IPS DF 4.7 (cell line): ENCODE results near the gene FAM228B.
"Not testable (repeated sequence)": the region's sequence is repeated elsewhere in the genome, so short reads cannot be mapped to it uniquely, and the experiment has no call there.

Experiments used
- DNase-seq: peaks from one replicate; pipeline ENCODE4 v3.0.0-alpha.2; 2013; ENCODE audit warnings: low spot score; ENCODE audit errors: extremely low read depth

Gene FAM228B

DNA sequence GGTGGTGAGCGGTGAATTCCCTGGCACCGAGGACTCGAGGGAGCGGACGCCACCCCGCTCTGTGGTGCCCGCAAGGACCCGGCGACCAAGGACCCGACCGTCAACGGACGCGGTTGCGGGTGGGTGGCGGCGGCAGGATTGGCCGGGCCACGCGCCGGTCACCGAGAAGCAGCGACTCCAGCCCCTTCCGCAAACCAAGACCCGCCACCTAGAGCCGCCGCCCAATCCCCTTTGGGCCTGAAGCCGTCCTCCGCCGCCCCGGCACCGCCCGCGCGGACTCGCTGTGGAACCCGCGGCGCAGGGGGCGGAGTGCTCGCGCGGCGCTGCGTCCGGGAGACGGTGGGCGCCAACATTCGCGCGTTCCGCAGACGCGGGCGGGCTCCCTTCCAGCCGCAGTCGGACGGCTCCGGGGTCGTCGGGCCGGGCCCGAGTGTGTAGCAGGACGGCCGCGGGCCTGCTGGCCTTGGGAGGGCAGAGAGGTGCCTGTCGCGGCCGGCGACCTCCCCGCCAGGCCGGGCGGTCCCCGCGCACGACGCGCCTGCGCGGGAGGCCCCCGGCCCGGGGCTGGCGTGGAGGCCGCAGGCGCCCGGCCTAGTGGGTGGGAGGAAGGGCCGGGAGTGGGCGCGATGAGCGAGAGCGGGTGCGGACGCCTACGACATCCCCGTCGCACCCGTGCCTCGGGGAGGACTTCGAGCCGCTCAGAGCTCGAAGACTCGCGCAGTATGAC lies at the start of gene FAM228B, which contains the start of gene PFN4:
TSS of gene FAM228B (plus strand) at position 275 of the 727 bp plus-strand sequence. CDS start 893 bp downstream, outside the sequence.
TSS of gene PFN4 (minus strand) at position 140 of the 727 bp plus-strand sequence. CDS start 799 bp downstream, outside the sequence.
- DNase-seq: no peak

DNA sequence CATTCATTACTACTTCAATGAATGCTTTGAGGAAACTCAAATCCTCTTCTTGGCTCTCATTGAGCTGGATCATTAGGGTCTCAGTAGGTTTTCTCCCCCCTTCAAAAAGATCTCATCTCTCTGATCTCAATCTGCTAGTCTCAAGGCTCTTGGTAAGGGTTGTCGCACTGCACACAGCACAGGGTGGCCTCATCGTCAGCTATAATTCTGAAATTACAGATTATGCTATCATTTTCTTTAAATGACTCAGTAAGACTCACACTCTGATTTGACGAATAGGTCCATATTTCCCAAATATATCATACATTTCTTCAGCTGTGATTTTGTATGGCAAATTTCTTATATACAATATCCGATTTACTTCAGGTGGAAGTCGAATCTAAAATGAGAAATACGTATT lies 49.5 kb upstream of the FAM228B start:
- no peak for DNase-seq

DNA sequence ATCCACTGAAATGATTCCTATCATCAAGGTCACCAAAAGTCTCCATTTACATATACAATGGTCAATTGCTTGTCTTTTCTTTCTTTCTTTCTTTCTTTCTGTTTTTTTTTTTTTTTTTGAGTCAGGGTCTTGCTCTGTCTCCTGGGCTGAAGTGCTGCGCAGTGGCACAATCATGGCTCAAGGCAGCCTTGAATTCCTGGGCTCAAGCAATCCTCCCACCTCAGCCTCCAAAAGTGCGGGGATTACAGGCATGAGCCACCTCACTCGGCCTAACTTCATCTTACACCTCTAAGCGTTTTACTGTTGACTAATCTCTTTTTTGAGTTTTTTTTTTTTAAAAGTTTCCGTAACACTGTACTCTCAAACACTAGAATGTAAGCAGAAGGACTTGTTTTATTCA lies 48.0 kb upstream of the FAM228B start:
- DNase-seq: no peak

DNA sequence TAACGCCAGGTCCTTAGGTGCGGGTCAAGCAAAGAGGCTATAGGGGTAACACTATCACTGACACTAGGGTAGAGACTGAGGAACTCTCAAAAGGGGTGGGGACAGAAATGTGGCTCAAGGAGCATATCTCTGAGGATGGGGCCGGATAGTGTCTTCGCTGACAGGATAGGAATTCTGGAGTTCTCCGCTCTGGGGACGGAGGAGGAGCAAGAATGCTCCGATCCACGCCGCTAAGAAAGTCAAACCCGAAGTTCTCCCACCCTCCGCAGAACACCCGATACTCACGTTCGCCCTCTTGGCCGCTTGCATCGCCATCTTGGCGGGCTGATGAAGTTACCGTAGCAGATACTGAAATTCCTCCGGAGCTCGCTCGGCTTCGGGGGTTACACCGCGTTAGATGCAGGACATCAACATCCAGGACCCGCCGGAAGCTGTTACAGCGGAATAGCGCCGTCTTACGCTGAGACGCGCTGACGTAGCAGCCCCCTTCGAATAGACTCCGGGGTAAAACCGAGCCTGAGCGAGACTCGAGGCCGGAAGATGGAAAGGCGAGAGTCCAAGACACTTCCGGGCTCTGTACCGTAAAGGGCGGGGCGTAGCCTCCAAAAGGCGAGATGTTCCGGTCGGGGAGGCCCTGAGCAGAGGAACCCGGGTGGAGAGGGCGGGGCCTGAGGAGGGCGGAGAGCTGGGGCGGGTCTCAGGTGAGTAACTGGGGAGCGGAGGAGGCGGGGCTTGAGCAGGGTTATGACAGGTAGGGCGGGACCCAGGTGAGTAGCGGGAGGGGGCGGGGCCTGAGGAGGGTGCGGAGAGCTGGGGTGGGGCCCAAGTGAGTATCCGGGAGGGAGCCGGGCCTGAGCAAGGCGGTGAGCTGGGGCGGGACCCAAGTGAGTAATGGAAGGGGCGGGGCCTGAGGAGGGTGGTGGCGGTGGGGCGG lies 47.1 kb upstream of the FAM228B start, which contains the start of gene SF3B6:
TSS of gene SF3B6 (minus strand) at position 412 of the 934 bp plus-strand sequence. CDS start at position 315, 97 bp downstream.
- peak; percentile 98 for DNase-seq

DNA sequence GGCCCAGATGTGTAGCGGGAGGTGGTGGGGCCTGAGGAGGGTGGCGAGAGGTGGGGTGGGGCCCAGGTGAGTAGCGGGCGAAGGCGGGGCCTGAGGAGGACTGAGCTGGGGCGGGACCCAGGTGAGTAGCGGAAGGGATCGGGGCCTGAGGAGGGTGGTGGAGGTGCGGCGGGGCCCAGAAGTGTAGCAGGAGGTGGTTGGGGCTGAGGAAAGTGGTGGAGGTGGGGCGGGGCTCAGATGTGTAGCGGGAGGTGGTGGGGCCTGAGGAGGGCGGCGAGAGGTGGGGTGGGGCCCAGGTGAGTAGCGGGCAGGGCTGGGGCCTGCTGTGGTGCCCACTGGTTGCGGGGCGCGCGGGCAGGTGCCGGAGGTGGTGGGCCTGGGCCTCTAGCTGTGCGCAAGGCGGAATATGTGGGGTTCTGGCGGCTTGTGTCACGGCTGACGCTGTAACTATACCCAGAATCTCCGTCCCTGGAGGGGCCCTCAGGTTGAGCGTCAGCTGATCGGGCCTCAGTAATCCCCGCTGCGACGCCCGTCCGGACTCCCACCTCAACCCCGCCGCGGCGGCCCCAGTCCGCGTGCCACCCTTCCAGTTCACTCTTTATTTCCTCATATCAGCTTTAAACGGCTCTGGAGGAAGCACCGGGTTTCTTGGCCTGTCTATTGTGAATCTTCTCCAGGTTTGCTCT lies 46.3 kb upstream of the FAM228B start:
- no peak for DNase-seq

DNA sequence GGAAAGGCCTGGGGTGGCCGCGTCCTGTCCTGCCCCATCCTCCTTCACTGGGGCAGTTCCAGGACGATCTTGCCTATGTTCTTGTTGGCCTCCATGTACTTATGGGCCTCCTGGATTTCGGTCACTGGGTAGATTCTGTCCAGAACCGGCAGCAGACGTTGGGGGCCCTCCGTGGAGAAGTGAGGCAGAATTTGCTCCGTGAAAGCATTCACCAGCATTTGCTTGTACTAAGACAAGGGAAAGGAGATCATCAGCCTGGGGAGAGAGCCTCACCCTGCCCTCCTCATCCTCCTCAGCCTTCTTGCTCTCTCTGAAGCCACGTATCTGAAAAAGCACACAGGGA lies 45.8 kb upstream of the FAM228B start:
- DNase-seq: no peak

DNA sequence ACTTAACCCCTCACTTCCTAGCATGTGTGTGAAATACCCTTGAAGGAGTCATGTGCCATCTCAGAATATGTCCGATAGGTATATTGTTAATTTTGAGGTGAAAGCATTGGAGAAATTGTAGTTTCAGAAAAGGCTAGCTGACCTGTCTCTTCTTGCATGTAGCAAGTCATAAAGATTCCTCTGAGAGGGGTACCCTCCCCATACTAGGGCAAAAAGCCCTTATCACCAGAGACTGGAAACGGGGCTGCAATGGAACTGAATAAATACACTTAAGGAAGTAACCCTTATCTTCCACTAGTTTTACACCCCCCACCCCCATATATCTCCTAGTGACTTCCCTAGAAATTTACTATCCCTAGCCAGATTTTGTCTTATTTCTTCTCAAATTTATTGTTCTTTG lies 45.4 kb upstream of the FAM228B start:
- no peak for DNase-seq

DNA sequence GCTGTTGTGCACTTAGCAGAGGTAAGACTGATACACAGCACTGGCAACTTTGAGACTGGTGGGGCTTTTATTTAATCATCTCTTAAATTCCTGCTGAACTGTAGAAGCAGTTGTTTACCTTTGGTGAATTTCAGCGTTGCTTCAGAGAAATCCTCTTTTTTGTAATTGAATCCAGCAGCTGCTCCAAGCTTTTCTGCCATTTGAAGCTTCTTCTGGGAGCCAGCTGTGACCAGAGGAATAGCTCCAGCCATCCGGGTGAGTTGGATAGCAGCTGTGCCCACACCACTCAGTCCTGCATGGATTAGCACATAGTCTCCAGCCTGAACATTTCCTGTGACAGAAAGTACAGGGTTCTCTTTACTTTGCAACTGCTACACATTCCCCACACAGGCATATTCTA lies 42.6 kb upstream of the FAM228B start:
- DNase-seq: no peak

DNA sequence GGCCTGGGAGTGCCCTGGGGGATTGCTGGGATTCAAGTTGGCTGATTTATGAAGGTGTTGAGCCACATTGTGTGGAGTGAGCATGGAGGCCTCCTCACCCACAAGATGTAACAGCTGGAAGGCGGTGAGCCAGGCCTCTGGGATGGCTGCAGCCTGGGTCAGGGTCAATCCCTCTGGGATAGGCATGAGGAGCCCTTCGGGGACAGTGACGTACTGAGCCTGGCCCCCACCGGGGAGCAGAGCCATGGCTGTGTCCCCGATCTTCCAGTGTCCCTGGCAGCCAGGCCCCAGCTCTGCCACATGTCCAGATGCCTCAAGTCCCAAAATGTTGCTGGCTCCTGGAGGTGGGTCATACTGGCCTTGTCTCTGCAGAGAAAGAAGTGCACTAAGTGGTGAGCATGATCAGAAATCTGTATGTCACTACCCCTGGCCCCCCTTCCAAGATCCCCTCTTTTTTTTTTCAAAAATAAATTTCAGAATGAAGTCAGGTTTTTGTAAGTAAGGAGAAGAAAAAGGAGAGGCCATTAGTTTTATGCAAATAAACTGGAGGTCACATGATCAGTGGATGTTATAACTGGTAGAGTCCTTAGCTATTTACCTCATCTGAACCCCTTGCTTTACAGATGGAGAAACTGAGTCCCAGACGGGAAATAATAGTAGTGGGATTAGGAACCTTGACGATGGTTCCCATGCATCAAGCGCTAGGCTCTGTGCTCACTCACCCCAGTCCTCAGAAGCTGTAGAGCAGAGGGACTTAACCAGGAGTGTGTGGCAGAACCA lies 40.3 kb upstream of the FAM228B start:
- no peak for DNase-seq

DNA sequence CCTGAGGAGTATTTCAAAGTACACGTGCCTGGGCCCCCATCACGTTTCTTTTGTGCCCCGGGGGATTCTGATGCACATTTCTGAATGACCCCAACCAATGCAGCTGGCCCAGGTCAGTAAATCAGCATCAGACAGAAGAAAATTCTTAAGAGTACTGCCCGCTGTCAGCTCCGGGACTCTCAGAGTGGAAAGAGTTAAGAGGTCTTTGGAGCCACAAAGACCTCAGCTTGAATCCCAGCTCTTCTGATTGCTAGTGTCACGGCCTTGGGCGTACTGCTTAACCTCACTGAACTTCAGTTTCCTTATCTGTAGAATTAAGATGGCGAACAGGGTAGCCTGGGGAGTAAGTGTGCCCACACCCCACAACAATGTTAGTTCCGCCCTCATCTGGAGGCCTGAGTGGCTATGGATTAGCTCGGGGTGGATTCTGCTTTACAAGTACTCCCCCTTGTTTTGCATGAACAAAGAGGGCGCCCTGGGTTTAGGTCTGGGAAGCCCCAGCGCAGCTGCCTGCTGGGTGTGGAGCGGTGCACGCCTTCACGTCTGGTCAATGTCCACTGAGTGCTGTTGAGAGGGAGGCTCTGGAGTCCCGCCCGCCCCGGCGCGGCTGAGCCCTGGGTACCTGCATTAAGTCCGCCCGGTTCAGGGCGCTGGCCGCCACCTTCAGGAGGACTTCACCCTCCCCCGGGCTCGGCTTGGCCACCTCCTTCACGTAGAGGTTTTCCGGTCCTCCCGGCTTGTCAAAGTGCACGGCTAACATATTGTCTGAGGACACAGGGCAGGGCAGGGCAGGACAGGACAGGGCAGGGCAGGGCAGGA lies 39.5 kb upstream of the FAM228B start:
- DNase-seq: no peak

DNA sequence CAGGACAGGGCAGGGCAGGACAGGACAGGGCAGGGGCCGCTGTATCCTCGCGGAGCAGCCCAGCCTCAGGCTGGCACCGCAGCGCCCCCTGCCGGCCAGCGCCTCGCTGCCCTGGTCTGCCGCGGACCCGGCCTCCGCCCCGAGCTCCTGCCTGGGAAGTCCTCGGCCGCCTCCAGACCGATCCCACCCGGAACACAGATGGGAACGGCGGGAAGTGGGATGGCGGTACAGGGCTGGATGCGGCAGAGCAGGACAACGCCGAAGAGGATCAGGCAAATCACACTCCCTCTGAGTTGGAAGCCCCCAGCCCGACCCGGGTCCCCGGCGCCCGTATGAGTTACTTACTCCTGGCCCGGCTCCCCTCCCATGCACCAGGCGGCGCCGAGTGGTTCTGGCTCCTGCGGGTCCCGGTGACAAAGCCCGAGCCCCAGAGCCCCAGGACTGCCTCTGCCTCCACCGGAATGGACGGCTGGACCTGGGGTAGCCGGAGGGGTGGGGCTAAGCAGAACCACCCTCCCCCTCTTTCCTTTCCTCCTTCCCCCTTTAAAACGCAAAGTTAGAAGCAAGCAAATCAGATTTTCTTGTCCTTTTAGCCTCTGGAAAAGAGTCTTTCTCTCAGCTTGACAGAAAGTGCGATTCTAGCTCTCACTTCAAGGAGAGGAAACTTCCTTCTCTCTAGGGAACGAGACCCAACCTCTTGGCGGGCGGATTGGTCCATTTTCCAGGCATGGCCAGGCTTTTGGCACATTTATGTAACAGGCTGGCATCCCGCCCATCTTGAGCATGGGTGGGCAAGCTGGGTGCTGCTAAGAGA lies 38.7 kb upstream of the FAM228B start, which contains the start of gene TP53I3:
TSS of gene TP53I3 (minus strand) at position 449 of the 814 bp plus-strand sequence. CDS start 508 bp downstream, outside the sequence.
- no peak for DNase-seq

DNA sequence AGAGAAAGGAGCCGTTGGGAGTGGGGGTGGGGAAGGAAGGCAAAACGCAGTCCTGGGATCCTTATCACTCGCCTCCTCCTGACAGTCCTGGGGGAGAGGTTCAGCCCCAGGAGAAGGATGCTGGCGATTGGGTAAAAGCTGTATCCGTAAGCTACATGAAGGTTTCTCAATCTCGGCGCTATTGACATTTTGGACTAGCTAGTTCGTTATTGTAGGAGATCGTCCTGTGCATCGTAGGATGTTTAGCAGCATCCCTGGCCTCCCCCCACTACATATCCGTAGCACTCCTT lies 38.1 kb upstream of the FAM228B start:
- DNase-seq: no peak

DNA sequence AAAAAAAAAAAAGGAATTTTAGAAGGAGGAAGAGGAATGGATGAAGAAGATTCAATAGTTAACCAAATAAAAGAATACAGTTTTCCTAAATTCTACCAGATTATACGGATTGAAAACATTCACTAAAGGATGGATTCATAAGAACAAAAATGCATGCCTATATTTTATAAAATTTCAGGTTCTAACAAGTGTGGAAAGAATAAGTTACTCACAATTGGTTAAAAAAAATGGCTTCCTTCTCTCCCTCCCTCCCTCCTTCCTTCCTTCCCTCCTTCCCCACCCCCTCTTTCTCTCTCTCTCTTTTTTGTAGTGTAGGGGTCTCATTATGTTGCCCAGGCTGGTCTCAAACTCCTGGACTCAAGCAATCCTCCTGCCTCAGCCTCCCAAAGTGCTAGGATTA lies 37.0 kb upstream of the FAM228B start:
- DNase-seq: no peak

DNA sequence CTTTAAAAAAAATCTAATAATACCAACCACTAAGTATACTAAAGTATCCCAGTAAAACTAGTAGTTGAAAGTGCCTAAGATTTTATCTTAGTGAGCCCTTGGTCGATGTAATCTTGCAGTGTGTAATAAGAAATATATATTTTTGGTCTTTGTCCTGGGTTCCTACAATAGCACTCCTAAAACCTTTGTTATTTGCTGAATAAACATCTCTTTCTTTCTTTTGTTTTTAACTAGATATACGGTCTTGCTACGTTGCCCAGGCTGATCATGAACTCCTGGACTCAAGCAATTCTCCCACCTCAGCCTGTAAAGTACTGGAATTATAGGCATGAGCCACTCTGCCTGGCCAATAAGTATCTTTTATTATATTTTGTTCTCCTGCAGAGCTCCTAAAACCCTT lies 36.2 kb upstream of the FAM228B start:
- no peak for DNase-seq

DNA sequence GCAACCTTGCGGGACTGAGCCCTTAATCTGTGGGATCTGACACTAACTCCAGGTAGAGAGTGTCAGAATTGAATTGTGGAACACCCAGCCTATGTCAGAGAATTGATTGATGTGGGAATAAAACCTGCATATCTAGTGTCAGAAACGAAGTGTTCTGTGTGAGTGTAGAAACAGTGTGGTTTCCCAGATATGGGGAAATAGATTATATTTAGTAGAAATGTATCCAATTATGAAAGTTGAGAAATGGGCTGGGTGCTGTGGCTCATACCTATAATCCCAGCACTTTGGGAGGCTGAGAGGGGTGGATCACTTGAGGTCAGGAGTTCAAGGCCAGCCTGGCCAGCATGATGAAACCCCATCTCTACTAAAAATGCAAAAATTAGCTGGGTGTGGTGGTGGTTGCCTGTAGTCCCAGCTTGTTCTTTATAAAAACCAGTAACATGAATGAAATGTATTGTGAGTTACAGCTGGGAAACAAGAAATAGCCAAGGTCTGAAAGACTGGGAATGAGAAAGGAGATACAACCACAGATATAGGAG lies 34.4 kb upstream of the FAM228B start:
- no peak for DNase-seq

DNA sequence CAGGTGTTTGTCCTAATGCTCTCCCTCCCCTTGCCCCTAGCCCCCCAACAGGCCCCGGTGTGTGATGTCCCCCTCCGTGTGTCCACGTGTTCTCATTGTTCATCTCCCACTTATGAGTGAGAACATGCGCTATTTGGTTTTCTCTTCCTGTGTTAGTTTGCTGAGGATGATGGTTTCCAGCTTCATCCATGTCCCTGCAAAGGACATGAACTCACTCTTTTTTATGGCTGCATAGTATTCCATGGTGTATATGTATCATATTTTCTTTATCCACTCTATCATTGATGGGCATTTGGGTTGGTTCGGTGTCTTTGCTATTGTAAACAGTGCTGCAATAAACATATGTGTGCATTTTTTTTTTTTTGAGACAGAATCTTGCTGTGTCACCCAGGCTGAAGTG lies 30.0 kb upstream of the FAM228B start:
- DNase-seq: not testable (repeated sequence)

DNA sequence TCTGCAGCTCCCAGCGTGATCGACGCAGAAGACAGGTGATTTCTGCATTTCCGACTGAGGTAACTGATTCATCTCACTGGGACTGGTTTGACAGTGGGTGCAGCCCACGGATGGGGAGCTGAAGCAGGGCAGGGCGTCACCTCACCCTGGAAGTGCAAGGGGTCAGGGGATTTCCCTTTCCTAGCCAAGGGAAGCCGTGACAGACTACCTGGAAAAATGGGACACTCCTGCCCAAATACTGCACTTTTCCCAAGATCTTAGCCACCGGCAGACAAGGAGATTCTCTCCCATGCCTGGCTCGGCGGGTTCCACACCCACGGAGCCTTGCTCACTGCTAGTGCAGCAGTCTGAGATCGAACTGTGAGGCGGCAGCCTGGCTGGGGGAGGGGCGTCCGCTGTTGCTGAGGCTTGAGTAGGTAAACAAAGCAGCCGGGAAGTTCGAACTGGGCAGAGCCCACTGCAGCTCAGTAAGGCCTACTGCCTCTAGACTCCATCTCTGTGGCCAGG lies 28.0 kb upstream of the FAM228B start:
- not testable (repeated sequence) for DNase-seq

DNA sequence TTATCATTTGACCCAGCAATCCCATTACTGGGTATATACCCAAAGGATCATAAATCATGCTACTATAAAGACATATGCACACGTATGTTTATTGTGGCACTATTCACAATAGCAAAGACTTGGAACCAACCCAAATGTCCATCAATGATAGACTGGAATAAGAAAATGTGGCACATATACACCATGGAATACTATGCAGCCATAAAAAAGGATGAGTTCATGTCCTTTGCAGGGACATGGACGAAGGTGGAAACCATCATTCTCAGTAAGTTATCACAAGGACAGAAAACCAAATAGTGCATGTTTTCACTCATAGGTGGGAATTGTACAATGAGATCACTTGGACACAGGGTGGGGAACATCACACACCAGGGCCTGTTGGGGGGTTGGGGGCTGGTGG lies 22.5 kb upstream of the FAM228B start:
- DNase-seq: not testable (repeated sequence)

DNA sequence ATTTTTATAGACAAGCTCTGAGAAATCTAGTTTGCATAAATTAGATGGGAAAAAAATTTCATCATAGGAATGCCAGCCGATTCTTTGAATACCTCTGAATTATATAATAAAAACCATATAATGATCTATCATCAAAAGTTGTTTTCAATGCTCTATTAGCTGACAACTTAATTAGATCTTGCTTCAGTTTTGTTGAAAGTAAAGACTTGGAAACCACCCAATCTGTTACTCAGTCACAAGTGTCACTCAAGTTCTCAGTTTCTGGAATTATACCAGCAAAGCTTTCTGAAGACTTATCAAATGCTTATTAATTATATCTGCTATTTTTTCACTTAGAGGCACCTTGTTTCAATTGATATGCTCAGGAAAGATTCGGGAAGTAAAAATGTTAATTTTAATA lies 21.3 kb upstream of the FAM228B start:
- DNase-seq: no peak
